Aorta (tissue), 5 donors: ENCODE measurements around the gene PPP2R5B. TPM values are rescaled to one million over a fixed set of nuclear protein-coding genes. Genes with fewer than 3 reads are reported as not detected.

ENCODE experiments used
- ATAC-seq: fragments of 200-7000 bp; cut with Tn5 transposase; one replicate; pipeline ENCODE4 v1.9.1; 2022; ENCODE audit warnings: moderate library complexity; ENCODE audit not compliant: low FRiP score
- DNase-seq, 2 donors: peaks; one replicate each; pipeline ENCODE4 v3.0.0-alpha.2; 2020
- H3K27ac ChIP-seq, 2 donors: one replicate each; pipeline ENCODE4 v1.5.1; 2013; ENCODE audit warnings: low read length in 2 of 2, mild to moderate bottlenecking in 2 of 2, moderate library complexity in 2 of 2, control low read depth in 1 of 2, inconsistent platforms in 1 of 2, low read depth in 1 of 2
- H3K27me3 ChIP-seq, 2 donors: one replicate each; pipeline ENCODE4 v1.6.1; 2013; ENCODE audit warnings: control low read depth in 1 of 2, low read length in 1 of 2, mild to moderate bottlenecking in 1 of 2, moderate library complexity in 1 of 2; ENCODE audit not compliant: insufficient read depth in 2 of 2, control insufficient read depth in 1 of 2
- H3K36me3 ChIP-seq, 2 donors: one replicate each; pipeline ENCODE4 v1.6.1; 2013; ENCODE audit warnings: control low read depth in 1 of 2, low read length in 1 of 2, mild to moderate bottlenecking in 1 of 2; ENCODE audit not compliant: insufficient read depth in 2 of 2, control insufficient read depth in 1 of 2
- H3K4me1 ChIP-seq, 2 donors: one replicate each; pipeline ENCODE4 v1.6.1; 2013; ENCODE audit warnings: low read length in 2 of 2, control low read depth in 1 of 2, mild to moderate bottlenecking in 1 of 2, moderate library complexity in 1 of 2; ENCODE audit not compliant: insufficient read depth in 2 of 2, control insufficient read depth in 1 of 2
- H3K4me3 ChIP-seq, 2 donors: one replicate each; pipeline ENCODE4 v1.5.1; 2013; ENCODE audit warnings: low read length in 2 of 2, control low read depth in 1 of 2, mild to moderate bottlenecking in 1 of 2
- H3K9me3 ChIP-seq: one replicate; pipeline ENCODE4 v1.6.1; 2013; ENCODE audit warnings: mild to moderate bottlenecking, low read length; ENCODE audit not compliant: control insufficient read depth
- WGBS, 2 donors: extraction: QIAGEN DNeasy Blood & Tissue Kit; methylation state at CpG; one replicate each; pipeline ENCODE4 v1.1.7; 2013; 5-methylcytosine and 5-hydroxymethylcytosine counted together
- intact Hi-C, 2 donors: fragments of 100-400 bp; cut with DNase I; formaldehyde crosslinking; loops; one replicate each; pipeline versions ENCODE4 v1.14.2 to v1.15.0; 2022
- polyA plus RNA-seq, 2 donors: library from polyadenylated mRNA; stranded (reverse); fragments of 200-250 nt; gene quantifications; one replicate each; pipeline ENCODE4 v1.2.3, GENCODE V29; 2013
- total RNA-seq, 2 donors: library from RNA; stranded (reverse); fragmentation: NEBNext Ultra II Directional; extraction: Animal tissue kit (Norgen Biotek cat#: 25700); gene quantifications; one replicate each; pipeline ENCODE4 v1.2.1, GENCODE V29; 2021
- donor health status: healthy with polysubstance abuse.
- donor health status: Bipolar disorder and iron deficiency.
- donor health status: DM: no; HTN: no; CAD: no.
- donor health status: DM: no; HTN: no; CAD: no.
- donor health status: DM: yes; HTN: yes; CAD: no.

PPP2R5B gene
- total and polyA plus RNA-seq, 4 donors: 9.5 to 36.8 (median 30.7) TPM

- no peak within 1 kb of the TSS for H3K27ac ChIP-seq
- 45 to 49% methylated on average over 14 of the region's 14 CpGs for WGBS, 2 donors
- no peak for ATAC-seq
- DNase-seq: no peak
- H3K4me3 ChIP-seq: no peak within 1 kb of the TSS
- no peaks in the 10 kb centered on the region for H3K9me3 ChIP-seq
- intact Hi-C loops: no loop called here
- H3K36me3 ChIP-seq: peaks cover 0 to 8% of the 10 kb centered on the region in 2 donors
- H3K4me1 ChIP-seq: no peaks in the 10 kb centered on the region
- H3K27me3 ChIP-seq: no peaks in the 10 kb centered on the region
Observed at GRCh38 chr11:64935359-64936081, 11.0 kb downstream of the PPP2R5B start, which contains the start of gene GPHA2. Gene GPHA2 (minus strand): TSS chr11:64935893. CDS start chr11:64935460, 433 bp downstream.

- Histone ChIP-seq H3K27ac (no peak overlapping the region), H3K4me1 (no peaks in the 10 kb centered on the region), H3K27me3 (no peaks in the 10 kb centered on the region), H3K4me3 (no peak overlapping the region), H3K36me3 (peaks cover 0 to 8% of the 10 kb centered on the region in 2 donors), H3K9me3 (no peaks in the 10 kb centered on the region)
- intact Hi-C loops: no loop called here
- WGBS, 2 donors: 75 to 79% methylated on average over 4 of the region's 4 CpGs
- DNase-seq (no peak), ATAC-seq (no peak)
Observed at GRCh38 chr11:64936539-64936938, 12.1 kb downstream of the PPP2R5B start.

DNA sequence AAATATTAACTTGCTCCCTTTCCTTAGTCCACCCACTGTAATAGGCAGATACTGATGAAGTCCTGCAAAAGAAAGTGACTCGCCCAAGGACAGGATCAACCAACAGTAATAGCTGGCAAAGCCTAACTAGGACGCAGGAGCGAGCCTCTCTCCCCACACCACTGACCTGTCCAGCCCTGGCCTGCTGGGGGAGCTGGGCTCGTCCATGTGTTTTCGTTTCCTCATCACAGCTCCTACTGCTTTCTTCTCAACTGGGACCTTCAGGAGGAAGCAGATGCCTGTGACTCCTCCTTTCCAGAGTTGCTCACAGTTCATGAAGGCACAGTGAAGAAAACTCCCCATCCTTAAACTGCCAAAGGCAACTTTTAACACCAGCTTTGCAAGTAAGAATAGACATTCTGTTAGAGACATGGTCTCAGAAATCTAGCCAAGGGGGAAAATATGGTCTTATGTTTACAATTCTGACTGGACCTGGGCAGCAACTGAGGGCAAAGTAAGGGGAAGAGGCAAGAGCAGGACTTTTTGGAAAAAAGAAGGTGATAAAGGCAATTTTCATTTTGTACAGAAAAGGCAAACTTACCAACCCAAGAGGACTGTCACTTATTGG, 22.8 kb downstream of the PPP2R5B start:
- DNase-seq (no peak), ATAC-seq (no peak)
- 46 to 49% methylated on average over 5 of the region's 5 CpGs for WGBS, 2 donors
- H3K9me3 ChIP-seq: no peaks in the 10 kb centered on the region
- no peak overlapping the region for H3K4me3 ChIP-seq
- intact Hi-C loops: no loop called here
- H3K36me3 ChIP-seq: no peaks in the 10 kb centered on the region
- no peaks in the 10 kb centered on the region for H3K27me3 ChIP-seq
- no peak overlapping the region for H3K27ac ChIP-seq
- H3K4me1 ChIP-seq: no peaks in the 10 kb centered on the region

DNA sequence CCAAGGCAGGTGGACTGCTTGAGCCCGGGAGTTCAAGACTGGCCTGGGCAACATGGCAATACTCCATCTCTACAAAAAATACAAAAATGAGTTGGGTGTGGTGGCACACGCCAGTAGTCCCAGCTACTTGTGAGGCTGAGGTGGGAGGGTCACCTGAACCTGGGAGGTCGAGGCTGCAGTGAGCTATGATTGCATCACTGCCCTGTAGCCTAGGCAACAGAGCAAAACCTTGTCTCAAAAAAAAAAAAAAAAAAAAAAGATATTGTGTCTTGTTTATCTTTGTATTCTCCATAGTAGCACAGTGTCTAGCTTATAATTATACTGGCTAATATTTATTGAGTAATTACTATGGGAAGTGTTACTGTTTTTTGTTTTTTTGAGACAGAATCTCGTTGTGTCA, 27.0 kb downstream of the PPP2R5B start:
- Histone ChIP-seq H3K4me3 (no peak overlapping the region), H3K27me3 (no peaks in the 10 kb centered on the region), H3K27ac (no peak overlapping the region), H3K9me3 (no peaks in the 10 kb centered on the region), H3K4me1 (no peaks in the 10 kb centered on the region), H3K36me3 (no peaks in the 10 kb centered on the region)
- intact Hi-C loops: no loop called here
- ATAC-seq (no peak), DNase-seq (no peak)
- WGBS, 2 donors: 78 to 80% methylated on average over 4 of the region's 4 CpGs

DNA sequence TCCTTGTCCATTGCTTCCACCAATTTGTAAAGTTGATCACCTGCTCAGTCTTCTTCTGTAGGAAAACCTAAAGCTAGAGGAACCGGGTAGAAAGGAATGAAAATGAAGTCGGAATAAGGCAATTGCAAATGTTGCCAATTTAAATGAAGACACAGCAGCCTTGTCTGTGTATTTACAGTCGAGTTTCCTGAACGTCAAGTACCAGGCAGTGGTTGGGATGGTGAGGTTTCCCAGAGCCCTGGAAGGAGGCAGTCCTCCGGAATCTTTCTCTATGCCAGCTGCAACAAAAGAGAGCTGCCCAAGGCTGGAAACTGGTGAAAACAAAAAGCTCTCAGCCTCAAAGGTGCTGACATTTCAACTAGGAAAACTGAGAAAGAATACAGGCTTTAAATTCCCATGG, 29.7 kb downstream of the PPP2R5B start:
- H3K27me3 ChIP-seq: peaks cover 0 to 2% of the 10 kb centered on the region in 2 donors
- no peak overlapping the region for H3K27ac ChIP-seq
- H3K9me3 ChIP-seq: no peaks in the 10 kb centered on the region
- H3K36me3 ChIP-seq: no peaks in the 10 kb centered on the region
- DNase-seq (no peak), ATAC-seq (no peak)
- intact Hi-C loops: no loop called here
- H3K4me1 ChIP-seq: no peaks in the 10 kb centered on the region
- H3K4me3 ChIP-seq: no peak overlapping the region
- WGBS, 2 donors: 3 to 7% methylated on average over 5 of the region's 5 CpGs

DNA sequence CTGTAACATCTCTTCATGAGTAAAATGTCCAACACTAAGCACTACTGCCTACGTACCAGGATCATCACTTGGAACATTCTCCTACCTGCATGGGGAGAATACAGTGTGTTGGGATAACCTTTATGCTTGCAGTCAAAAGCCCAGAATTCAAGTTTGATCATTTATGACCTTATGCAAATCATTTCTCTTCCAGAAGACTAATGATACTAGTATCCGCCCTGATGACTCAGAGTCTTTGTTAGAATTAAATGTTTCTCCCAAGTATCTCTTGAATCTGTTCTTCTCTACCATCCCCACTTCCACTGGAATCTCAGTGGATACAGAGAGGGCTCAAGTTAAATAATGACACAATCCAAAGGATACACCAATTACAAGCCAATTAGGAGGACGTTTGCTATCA, 35.0 kb downstream of the PPP2R5B start:
- no peak for DNase-seq
- Histone ChIP-seq H3K27ac (no peak overlapping the region), H3K4me1 (no peaks in the 10 kb centered on the region), H3K9me3 (no peaks in the 10 kb centered on the region), H3K36me3 (no peaks in the 10 kb centered on the region), H3K4me3 (no peak overlapping the region), H3K27me3 (peaks cover 0 to 2% of the 10 kb centered on the region in 2 donors)
- intact Hi-C loops: no loop called here
- WGBS, 2 donors: 71 to 72% methylated on average over 3 of the region's 3 CpGs
- ATAC-seq: no peak

DNA sequence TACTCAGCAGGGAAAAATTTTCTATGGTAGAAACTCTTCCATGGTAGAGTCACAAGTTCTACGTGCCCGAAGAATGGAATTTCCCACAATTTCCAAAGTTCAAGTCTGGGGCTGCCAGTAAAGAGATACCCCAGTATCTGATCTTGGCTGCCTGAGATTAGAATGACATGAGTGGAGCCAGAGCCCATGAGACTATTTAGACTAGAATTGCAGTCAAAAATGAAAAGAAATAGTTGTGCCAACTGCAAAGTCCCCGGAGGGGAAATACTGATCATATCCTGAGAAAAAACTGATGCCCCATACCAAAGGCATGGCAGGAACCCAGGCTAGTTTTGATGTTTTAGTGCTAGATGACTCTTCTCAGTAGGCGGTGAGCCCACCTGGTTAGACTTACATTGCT, 36.2 kb downstream of the PPP2R5B start:
- Histone ChIP-seq H3K4me1 (no peaks in the 10 kb centered on the region), H3K27me3 (peaks cover 0 to 2% of the 10 kb centered on the region in 2 donors), H3K36me3 (no peaks in the 10 kb centered on the region), H3K27ac (no peak overlapping the region), H3K9me3 (no peaks in the 10 kb centered on the region), H3K4me3 (no peak overlapping the region)
- 7 to 8% methylated on average over 4 of the region's 4 CpGs for WGBS, 2 donors
- ATAC-seq (no peak), DNase-seq (no peak)
- intact Hi-C loops: no loop called here

- Histone ChIP-seq H3K27me3 (no peaks in the 10 kb centered on the region), H3K27ac (no peak overlapping the region), H3K4me3 (no peak overlapping the region), H3K36me3 (no peaks in the 10 kb centered on the region), H3K9me3 (no peaks in the 10 kb centered on the region), H3K4me1 (no peaks in the 10 kb centered on the region)
- 89 to 95% methylated on average over 5 of the region's 5 CpGs for WGBS, 2 donors
- ATAC-seq: no peak
- DNase-seq: no peak
- intact Hi-C loops: no loop called here
Observed at GRCh38 chr11:64963072-64963631, 38.7 kb downstream of the PPP2R5B start.

DNA sequence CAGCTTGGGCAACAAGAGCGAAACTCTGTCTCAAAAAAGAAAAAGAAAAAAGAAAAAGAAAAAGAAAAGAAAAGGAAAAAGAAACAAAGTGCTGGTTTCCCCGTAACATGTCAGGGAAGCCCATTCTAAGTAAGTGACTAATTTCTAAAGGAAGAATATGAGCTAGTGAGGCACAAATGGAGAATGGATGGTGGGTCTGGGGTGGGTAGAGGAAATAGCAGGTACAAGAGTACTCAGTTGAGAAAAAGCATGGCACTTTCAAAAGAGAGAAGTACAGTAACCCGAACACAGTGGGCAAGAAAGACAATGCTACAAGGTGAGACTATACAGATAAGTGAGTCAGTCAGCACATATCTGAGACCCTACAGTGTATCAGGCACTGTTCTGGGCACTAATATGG, 42.9 kb downstream of the PPP2R5B start:
- Histone ChIP-seq H3K4me3 (no peak overlapping the region), H3K27me3 (no peaks in the 10 kb centered on the region), H3K36me3 (no peaks in the 10 kb centered on the region), H3K27ac (no peak overlapping the region), H3K4me1 (no peaks in the 10 kb centered on the region), H3K9me3 (no peaks in the 10 kb centered on the region)
- no peak for ATAC-seq
- intact Hi-C loops: no loop called here
- no peak for DNase-seq
- 94 to 95% methylated on average over 3 of the region's 3 CpGs for WGBS, 2 donors
